SK-N-MC (cell line): ENCODE measurements around the gene RAB4A.

Experiments
- EZH2 ChIP-seq: fragments of 200-600 bp; sonication (generic); IDR thresholded peaks from one replicate; pipeline ENCODE4 v1.6.1; 2017; ENCODE audit warnings: antibody characterized with exemption
- FOXP2 ChIP-seq: optimal IDR thresholded peaks from 2 replicates; pipeline ENCODE3; 2011; ENCODE audit warnings: mild to moderate bottlenecking, moderate library complexity; ENCODE audit not compliant: insufficient read depth; ENCODE audit errors: extremely low read length, control extremely low read depth

DNA sequence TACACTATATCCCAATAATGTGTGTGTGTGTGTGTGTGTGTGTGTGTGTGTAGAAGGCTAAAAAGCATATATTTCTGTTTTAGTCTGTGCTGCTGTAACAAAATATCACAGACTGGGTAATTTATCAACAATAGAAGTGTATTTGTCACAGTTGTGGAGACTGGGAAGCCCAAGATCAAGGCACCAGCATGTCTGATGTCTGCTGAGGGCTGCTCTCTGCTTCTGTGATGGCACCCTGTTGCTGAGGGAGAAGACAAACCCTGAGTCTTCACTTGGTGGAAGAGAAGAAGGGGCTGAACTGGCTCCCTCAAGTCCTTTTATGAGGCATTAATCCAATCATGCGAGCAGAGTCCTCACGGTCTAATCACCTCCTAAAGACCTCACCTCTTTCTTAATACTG lies 23.0 kb upstream of the RAB4A start:
- TF ChIP-seq FOXP2 (no peak), EZH2 (no peak)
